Measurements from ENCODE around the gene IRAK3. TPM values are rescaled to one million over a fixed set of nuclear protein-coding genes. Genes with fewer than 3 reads are reported as not detected.

The IRAK3 gene, protein sequence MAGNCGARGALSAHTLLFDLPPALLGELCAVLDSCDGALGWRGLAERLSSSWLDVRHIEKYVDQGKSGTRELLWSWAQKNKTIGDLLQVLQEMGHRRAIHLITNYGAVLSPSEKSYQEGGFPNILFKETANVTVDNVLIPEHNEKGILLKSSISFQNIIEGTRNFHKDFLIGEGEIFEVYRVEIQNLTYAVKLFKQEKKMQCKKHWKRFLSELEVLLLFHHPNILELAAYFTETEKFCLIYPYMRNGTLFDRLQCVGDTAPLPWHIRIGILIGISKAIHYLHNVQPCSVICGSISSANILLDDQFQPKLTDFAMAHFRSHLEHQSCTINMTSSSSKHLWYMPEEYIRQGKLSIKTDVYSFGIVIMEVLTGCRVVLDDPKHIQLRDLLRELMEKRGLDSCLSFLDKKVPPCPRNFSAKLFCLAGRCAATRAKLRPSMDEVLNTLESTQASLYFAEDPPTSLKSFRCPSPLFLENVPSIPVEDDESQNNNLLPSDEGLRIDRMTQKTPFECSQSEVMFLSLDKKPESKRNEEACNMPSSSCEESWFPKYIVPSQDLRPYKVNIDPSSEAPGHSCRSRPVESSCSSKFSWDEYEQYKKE
- 0.56 and 1.2 TPM in 2 replicates for total RNA-seq

GRCh38 chr12:66188584-66189485 lies at the start of gene IRAK3:
TSS of gene IRAK3 (plus strand) at chr12:66189214. CDS start at chr12:66189300, 86 bp downstream.

DNA sequence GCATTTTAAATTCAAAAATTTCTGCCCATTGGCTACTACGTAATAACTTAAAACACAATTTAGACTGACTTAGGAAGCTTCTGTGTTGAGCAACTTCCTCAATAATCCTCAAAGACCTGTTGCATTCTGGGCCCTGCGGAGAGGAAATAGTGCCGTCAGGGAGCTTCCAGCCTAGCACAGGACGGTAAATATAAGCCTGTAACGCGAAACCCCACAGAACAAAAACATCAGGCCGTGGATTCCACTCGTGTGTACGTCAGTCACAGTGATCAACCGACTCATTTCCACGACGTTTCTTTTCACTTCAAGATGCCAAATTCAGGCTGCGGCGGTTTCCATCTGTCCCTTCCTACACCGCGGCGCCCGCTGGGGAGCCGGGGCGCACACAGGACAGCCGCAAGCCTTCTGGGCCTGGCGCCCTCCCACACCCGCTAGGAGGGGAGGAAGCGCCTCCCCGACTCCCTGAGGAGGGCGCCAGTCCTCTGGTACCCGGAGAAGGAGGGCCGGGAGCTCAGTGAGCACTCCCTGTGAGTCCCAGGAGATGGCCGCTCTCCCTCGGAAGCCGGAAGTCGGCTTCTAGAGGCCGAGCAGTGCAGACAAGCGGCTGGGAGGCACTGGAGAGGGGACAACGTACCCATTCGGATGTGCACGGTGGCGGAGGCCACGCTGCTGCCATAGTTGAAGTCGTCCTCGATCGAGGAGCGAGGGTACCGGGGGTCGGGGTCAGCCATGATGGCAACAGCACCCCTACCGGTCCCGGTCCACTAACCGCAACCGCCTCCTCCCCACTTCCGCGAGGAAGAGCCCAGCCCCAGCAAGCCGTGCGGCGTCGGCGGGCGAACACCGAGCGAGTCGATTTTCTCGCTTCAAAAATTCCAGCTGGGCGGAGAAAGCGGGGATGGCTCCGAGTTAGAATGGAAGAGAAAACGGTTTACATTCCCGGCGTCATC lies 19.5 kb upstream of the IRAK3 start, which contains the start of gene TMBIM4:
TSS of gene TMBIM4 (minus strand) at position 776 of the 950 bp plus-strand sequence. CDS start at position 731, 45 bp downstream.

GRCh38 chr12:66301944-66302826 lies 113.2 kb downstream of the IRAK3 start, which contains the start of gene HELB:
TSS of gene HELB (plus strand) at chr12:66302493. CDS start at chr12:66302604, 111 bp downstream.

Other genes starting within 250 kb of the IRAK3 start
- 11.9 and 14.0 TPM in 2 replicates for gene LLPH, start 58.5 kb upstream of the IRAK3 start, total RNA-seq
- gene TMBIM4, start 19.2 kb upstream of the IRAK3 start, total RNA-seq = 55.9 and 89.0 TPM in 2 replicates
- 0.84 and 1.1 TPM in 2 replicates for gene HELB, start 113.3 kb downstream of the IRAK3 start, total RNA-seq